ES-I3 (cell line): ENCODE data around the gene AFM.

Experiments used
- H3K36me3 ChIP-seq: 2 replicates; pipeline ENCODE4 v1.6.1; 2013; ENCODE audit warnings: mild to moderate bottlenecking, low read length, control low read depth, moderate library complexity; ENCODE audit not compliant: insufficient read depth
- H3K4me1 ChIP-seq: 2 replicates; pipeline ENCODE4 v1.6.1; 2013; ENCODE audit warnings: mild to moderate bottlenecking, control low read depth, low read length; ENCODE audit not compliant: insufficient read depth
- H3K9ac ChIP-seq: 2 replicates; pipeline ENCODE4 v1.6.1; 2013; ENCODE audit warnings: low read depth, mild to moderate bottlenecking, low read length, moderate library complexity
- H3K9me3 ChIP-seq: 2 replicates; pipeline ENCODE4 v1.6.1; 2013; ENCODE audit warnings: mild to moderate bottlenecking, low read length, moderate library complexity; ENCODE audit not compliant: control insufficient read depth, insufficient read depth

Gene AFM

DNA sequence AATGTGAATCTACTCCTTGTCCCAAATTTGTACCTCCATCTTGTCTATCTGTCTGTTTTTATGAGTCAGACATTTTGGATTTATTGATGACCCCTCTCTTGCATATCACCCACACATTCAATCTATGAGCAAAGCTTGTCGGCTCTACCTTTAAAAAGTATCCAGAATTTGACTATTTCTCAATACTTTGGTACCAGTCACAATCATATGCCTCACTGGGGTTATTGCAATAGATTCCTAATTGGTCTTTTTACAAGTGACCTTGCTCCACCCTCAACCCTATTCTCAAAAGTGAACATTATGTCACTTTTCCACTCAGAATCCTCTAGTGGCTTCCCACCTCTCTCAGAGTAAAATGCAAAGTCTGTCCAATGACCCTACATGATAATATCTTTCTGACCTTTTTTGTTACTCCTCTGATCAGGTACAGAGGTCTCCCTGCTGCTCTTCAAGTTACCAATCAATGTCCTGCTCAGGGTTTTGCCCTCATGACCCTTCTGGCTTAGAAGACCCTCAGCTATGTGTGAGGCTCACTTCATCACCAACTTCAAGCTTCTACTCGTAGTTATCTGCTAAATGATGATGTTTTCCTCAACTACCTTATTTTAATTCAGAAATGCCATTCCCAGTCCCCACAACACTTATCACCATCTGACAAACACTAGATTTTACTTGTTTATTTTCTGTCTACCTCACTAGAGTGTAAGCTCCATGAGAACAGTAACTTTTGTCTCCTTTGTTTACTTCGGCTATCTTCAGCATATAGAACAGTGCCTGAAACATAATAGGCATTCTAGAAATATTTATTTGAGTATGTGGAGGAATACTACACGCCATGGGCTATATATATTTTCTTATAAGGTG, 23.1 kb upstream of the AFM start:
- H3K4me1 ChIP-seq, result peaks cover 3% of the 10 kb centered on the region; the same call in 1 of the 2 replicates
- no peaks in the 10 kb centered on the region for H3K36me3 ChIP-seq
- no peaks in the 10 kb centered on the region for H3K9me3 ChIP-seq
- H3K9ac ChIP-seq, result no peak overlapping the region

DNA sequence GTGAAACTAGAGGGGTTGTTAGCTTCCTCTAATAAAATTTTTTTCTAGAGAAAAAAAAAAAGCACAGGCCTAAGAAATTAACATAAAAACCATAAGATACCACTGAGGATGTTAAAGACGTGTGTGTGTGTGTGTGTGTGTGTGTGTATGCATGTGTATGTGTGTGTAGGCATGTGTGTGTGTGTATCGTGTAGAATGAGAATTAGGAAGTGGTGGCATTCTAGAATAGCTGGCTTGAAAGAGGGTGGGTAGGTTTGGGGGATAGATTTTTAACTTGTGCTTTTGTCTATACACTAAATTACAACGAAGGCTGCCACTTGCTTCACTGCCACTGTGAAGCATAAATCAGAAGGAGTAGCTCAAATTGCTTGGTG, 22.5 kb upstream of the AFM start:
- H3K9me3 ChIP-seq, result no peaks in the 10 kb centered on the region
- no peak overlapping the region for H3K9ac ChIP-seq
- H3K36me3 ChIP-seq, result no peaks in the 10 kb centered on the region
- H3K4me1 ChIP-seq, result no peaks in the 10 kb centered on the region; the same call in 1 of the 2 replicates

DNA sequence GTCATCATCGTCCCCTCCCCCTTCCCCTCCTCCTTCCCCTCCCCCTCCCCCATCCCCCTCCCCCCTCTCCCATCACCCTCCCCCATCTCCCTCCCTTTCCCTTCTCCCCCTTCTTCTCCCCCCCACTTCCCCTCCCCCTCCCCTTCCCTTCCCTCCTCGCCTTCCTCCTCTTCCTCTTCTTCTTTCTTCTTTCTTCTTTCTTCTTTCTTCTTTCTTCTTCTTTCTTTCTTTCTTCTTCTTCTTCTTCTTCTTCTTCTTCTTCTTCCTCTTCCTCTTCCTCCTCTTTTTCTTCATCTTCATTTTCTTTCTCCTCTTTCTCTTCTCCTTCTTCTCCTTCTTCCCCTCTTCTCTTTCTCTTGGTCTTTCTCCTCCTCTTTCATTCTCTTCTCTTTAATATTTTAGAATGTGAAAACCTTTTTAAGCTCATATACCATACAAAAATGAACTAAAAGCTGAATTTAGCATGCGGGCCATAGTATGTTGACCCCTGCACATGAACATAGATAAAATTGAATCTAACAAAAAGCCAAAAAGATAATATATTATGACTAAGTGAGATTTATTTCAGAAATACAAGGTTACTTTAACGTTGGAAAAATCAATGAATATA, 20.5 kb upstream of the AFM start:
- no peak overlapping the region for H3K9ac ChIP-seq
- H3K36me3 ChIP-seq, result no peaks in the 10 kb centered on the region

DNA sequence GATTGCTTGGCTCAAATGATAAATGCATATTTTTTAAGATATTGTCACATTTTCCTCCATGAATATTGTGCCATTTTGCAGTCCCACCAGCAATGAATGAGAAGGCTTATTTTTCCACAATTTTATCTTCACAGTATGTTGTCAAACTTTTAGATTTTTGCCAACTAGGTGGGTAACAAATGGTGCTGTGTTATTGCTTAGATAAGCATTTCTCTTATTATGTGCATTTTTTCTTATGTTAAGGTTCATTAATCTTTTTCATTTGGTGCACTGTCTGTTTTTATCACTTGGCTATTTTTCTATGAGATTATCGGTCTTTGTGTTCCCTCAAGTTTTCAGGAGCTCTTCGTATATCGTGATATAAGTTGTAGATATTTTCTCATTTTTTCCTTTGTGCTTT, 13.4 kb upstream of the AFM start:
- H3K4me1 ChIP-seq, result no peaks in the 10 kb centered on the region
- no peak overlapping the region for H3K9ac ChIP-seq
- no peaks in the 10 kb centered on the region for H3K36me3 ChIP-seq
- no peaks in the 10 kb centered on the region for H3K9me3 ChIP-seq

More for the DNA sequence above, 20.5 kb upstream of the AFM start:
- no peaks in the 10 kb centered on the region for H3K4me1 ChIP-seq
- no peaks in the 10 kb centered on the region for H3K9me3 ChIP-seq

DNA sequence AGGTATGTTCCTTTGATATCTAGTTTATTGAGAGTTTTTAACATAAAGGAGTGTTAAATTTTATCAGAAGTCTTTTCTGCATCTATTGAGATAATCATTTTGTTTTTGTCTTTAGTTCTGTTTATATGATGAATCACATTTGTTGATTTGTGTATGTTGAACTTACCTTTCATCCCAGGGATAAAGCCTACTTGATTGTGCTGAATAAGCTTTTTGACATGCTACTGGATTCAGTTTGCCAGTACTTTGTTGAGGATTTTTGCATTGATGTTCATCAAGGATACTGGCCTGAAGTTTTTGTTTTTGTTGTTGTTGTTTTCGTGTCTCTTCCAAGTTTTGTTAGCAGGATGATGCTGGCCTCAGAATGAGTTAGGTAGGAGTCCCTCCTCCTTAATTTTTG, 10.8 kb upstream of the AFM start:
- H3K36me3 ChIP-seq, result no peaks in the 10 kb centered on the region
- H3K9ac ChIP-seq, result no peak overlapping the region
- no peaks in the 10 kb centered on the region for H3K4me1 ChIP-seq
- peaks cover 8% of the 10 kb centered on the region; the same call in 1 of the 2 replicates for H3K9me3 ChIP-seq

DNA sequence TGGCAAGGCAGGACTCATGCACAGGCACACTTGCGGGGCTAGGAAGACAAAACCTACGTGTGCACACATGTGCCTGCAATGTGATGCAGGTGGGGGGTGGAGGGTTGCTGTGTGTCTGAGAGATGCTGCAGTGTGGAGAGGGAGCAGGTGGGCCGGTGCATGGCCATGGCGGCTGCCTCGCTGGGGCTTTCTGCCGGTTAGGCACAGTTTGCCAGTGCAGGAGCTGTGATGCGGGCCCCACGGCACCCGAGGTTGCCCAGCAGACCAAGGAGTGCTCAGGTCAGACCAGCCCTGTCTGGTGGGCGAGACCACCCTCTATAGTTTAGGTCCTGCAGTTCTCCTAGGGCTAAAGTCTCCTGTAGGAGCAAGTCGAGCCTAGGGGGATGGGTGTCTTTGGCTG, 4.4 kb upstream of the AFM start:
- H3K36me3 ChIP-seq, result no peaks in the 10 kb centered on the region
- no peak overlapping the region for H3K9ac ChIP-seq
- H3K4me1 ChIP-seq, result no peaks in the 10 kb centered on the region
- peaks cover 8% of the 10 kb centered on the region; the same call in 1 of the 2 replicates for H3K9me3 ChIP-seq

DNA sequence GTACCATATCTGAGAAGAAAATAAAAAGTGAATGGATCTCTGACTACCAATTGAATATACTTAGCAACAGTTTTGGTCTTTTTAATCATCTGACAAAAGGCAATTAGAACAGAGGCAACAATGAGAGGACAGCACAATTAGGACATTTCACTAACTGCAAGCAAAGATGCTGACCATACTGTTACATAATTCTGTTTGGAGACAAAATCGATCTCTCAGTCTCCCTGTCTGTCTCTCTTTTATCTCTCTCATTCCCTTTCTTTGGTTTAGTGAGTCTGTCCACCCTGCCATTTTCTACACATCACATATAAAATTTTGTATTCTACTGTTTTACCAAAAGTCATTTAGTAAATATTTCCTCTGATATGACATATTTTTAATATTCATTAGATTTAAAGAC, 2.2 kb upstream of the AFM start:
- H3K9me3 ChIP-seq, result peaks cover 8% of the 10 kb centered on the region; the same call in 1 of the 2 replicates
- H3K36me3 ChIP-seq, result no peaks in the 10 kb centered on the region
- no peaks in the 10 kb centered on the region for H3K4me1 ChIP-seq
- no peak overlapping the region for H3K9ac ChIP-seq

DNA sequence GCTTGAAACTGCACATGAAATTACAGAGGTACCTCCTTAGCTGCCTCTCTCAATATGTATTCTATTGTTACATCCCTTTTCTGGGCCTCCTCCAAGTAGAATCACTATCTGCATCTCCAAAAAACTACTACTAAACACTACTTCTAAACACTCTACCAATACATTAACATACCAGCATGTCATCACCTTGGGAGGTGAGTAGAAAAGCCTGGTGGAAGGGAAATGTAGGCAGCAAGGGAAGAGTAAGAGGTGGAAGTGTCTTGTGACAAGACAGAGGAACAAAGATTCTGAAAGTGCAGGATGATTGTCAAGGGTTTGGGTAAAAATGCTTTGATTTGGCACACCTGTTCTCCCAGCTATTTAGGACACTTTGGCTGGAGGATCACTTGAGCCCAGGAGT, 3.5 kb downstream of the AFM start:
- no peaks in the 10 kb centered on the region for H3K36me3 ChIP-seq
- H3K4me1 ChIP-seq, result no peaks in the 10 kb centered on the region
- no peak overlapping the region for H3K9ac ChIP-seq
- H3K9me3 ChIP-seq, result no peaks in the 10 kb centered on the region

DNA sequence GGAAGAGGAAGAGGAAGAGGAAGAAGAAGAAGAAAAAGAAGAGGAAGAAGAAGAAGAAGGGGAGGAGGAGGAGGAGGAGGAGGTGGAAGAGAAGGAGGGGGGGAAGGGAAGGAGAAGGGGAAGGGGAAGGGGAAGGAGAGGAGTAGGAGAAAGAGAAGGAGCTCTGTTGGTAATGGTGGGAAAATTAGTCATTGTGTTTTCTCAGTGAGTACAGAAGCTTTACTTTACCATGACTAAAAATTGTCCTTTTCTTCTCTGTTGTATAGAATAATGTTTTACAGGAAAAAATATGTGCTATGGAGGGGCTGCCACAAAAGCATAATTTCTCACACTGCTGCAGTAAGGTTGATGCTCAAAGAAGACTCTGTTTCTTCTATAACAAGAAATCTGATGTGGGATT, 4.1 kb downstream of the AFM start:
- H3K36me3 ChIP-seq, result no peaks in the 10 kb centered on the region

DNA sequence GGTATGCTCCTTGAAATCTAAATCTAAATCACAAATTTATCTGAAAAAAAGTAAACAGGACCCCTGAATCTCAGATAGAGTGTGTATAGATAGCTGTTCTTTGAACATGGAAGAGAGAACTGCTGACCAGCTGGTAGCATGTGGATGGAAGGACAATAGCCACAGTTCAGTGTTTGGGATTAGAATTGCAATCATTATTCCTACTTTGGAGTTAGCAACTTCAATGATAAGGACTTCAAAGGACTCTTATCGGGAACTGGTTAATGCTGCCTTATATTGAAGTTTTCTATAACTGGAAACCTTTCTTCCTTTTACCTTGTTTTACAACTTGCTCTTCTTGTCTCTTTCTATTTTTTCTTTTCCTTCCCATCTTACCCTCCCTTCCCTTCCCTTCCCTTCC, 5.0 kb downstream of the AFM start:
- H3K9me3 ChIP-seq, result no peaks in the 10 kb centered on the region
- H3K4me1 ChIP-seq, result no peaks in the 10 kb centered on the region
- no peak overlapping the region for H3K9ac ChIP-seq
- H3K36me3 ChIP-seq, result no peaks in the 10 kb centered on the region

More for the DNA sequence above, 4.1 kb downstream of the AFM start:
- no peaks in the 10 kb centered on the region for H3K4me1 ChIP-seq
- H3K9ac ChIP-seq, result no peak overlapping the region
- no peaks in the 10 kb centered on the region for H3K9me3 ChIP-seq

DNA sequence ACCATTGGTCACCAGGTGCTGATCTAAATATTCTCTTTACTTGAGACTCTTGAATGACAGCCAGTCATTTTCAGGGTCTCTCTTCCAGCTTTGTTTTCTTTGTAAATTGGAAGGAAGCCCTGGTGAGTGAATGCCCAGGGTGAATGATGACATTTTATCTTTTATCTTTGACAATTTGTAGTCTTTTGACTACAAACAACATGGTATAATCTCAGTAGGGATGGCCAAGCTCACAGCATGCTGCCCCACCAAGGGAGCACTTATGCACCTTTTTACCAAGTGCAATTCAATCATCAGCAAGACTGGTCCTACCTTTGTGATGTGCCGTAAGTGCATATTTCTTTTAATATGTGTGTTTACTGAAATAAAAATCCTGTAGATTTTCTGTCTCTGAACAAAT, 5.7 kb downstream of the AFM start:
- H3K36me3 ChIP-seq, result no peaks in the 10 kb centered on the region
- H3K4me1 ChIP-seq, result no peaks in the 10 kb centered on the region
- no peaks in the 10 kb centered on the region for H3K9me3 ChIP-seq
- H3K9ac ChIP-seq, result no peak overlapping the region

DNA sequence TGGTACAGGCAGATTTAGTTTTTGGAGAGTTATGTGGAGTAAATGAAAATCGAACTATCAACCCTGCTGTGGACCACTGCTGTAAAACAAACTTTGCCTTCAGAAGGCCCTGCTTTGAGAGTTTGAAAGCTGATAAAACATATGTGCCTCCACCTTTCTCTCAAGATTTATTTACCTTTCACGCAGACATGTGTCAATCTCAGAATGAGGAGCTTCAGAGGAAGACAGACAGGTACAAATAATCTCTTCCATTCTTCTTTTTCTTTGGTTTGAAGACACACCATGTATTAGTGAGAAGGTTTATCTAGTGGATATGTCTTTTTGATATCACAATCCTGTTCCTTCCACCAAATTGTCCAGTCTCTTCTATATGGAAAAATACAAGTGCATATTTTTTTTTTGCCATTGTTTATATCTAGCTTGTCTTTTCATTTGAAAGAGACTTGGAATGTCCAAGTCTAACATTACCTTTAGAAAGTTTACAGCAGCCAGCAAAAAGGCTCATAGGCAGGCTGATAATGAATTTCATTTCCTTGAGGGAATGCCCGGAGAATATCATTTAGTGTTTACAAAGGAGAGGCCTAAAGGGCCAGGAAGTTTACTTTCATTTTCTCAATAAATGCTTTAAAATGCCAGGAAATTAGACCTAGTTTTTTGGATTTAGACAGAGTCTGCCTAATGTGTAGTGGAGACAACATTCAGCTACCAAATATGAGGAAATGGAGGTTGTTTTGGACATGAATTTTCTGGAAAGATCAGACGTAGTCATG, 18.6 kb downstream of the AFM start:
- Histone ChIP-seq H3K9me3 (no peaks in the 10 kb centered on the region; the same call in 1 of the 2 replicates), H3K9ac (no peak overlapping the region), H3K36me3 (no peaks in the 10 kb centered on the region), H3K4me1 (no peaks in the 10 kb centered on the region)

DNA sequence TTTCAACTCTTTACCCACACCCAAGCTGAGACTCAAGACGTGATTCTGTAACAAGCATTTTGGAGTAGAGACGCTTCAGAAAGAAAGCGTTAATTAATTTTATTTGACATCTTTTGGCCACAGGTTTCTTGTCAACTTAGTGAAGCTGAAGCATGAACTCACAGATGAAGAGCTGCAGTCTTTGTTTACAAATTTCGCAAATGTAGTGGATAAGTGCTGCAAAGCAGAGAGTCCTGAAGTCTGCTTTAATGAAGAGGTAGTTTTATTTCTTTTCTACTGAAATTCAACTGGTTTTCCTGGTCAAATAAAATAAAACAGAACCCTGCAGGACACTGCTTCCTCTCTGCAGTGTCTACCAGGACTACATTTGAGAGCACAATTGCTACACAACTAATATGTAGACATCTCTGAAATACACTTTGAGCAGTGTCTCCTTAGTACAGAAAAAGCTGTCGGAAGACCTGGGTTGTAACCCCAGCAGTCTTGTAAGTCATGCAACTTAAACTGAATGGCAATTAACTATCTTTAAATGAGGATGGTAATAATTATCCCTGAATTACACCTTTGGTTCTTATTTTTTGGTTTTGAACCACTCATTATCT, 20.2 kb downstream of the AFM start:
- Histone ChIP-seq H3K4me1 (no peaks in the 10 kb centered on the region), H3K36me3 (no peaks in the 10 kb centered on the region), H3K9me3 (no peaks in the 10 kb centered on the region; the same call in 1 of the 2 replicates), H3K9ac (no peak overlapping the region)

DNA sequence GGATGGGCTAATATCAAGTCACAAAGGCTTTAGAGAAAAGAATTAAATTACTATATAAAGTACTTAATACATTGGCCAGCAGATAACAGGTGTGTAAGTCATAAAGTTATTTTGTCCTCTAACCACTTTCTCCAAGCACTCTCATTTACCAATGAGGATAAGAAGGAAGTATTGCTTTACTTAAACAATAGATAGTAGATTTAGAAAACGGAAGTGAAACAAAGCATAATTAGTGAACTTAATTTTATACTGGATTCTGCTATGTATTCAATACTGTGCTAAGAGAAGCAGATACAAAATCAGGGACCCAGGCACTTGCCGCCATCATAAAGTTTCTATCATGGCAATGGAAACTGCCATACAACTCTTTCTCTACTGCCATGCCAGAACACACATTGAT, 24.0 kb downstream of the AFM start:
- H3K4me1 ChIP-seq, result no peaks in the 10 kb centered on the region
- no peaks in the 10 kb centered on the region for H3K9me3 ChIP-seq
- no peaks in the 10 kb centered on the region for H3K36me3 ChIP-seq
- no peak overlapping the region for H3K9ac ChIP-seq
